Activated CD4-positive, alpha-beta T cell treated with anti-CD3 and anti-CD28 coated beads, Interleukin-10, Interleukin-2, amounts not matched to agents 100 ng/mL and 50 ng/mL, durations not matched to agents 16 hours and 8 hours (primary cell): ENCODE measurements around the gene CTRB2.

Source experiments
- DNase-seq: peaks from one replicate; pipeline ENCODE4 v3.0.0-alpha.2; 2020

CTRB2 gene

GRCh38 chr16:75203667-75204409, 3.1 kb downstream of the CTRB2 start:
- no peak for DNase-seq

- DNase-seq, result no peak
Observed at GRCh38 chr16:75203096-75203495, 3.9 kb downstream of the CTRB2 start.

- no peak for DNase-seq
Observed at GRCh38 chr16:75202069-75202590, 4.8 kb downstream of the CTRB2 start.

GRCh38 chr16:75198135-75198600, 8.8 kb downstream of the CTRB2 start:
- DNase-seq, result no peak

- no peak for DNase-seq
Observed at GRCh38 chr16:75197522-75198134, 9.3 kb downstream of the CTRB2 start.

- DNase-seq, result no peak
Observed at GRCh38 chr16:75196836-75197235, 10.1 kb downstream of the CTRB2 start.

GRCh38 chr16:75195811-75196790, 10.9 kb downstream of the CTRB2 start:
- no peak for DNase-seq

- no peak for DNase-seq
Observed at GRCh38 chr16:75193730-75194444, 13.1 kb downstream of the CTRB2 start.

GRCh38 chr16:75193265-75193650, 13.7 kb downstream of the CTRB2 start:
- DNase-seq, result no peak

GRCh38 chr16:75192606-75193264, 14.2 kb downstream of the CTRB2 start:
- DNase-seq, result no peak

- DNase-seq, result no peak
Observed at GRCh38 chr16:75189638-75190245, 17.2 kb downstream of the CTRB2 start.

- DNase-seq, result no peak
Observed at GRCh38 chr16:75188832-75189477, 18.0 kb downstream of the CTRB2 start.

GRCh38 chr16:75181630-75182029, 25.3 kb downstream of the CTRB2 start:
- DNase-seq, result no peak

GRCh38 chr16:75179208-75179607, 27.8 kb downstream of the CTRB2 start:
- no peak for DNase-seq

- no peak for DNase-seq
Observed at GRCh38 chr16:75176926-75177325, 30.0 kb downstream of the CTRB2 start.

GRCh38 chr16:75175074-75175473, 31.9 kb downstream of the CTRB2 start:
- DNase-seq, result no peak

GRCh38 chr16:75172578-75172977, 34.4 kb downstream of the CTRB2 start:
- no peak for DNase-seq

GRCh38 chr16:75169899-75170405, 37.0 kb downstream of the CTRB2 start:
- DNase-seq, result no peak

- no peak for DNase-seq
Observed at GRCh38 chr16:75160386-75160785, 46.6 kb downstream of the CTRB2 start.
